IPS-18a (cell line): ENCODE data around the gene RHBDD1.

Experiments used
- H3K27ac ChIP-seq: one replicate; pipeline ENCODE4 v1.5.1; 2013; ENCODE audit warnings: low read length
- H3K27me3 ChIP-seq: one replicate; pipeline ENCODE4 v1.6.1; 2013; ENCODE audit warnings: mild to moderate bottlenecking, low read length; ENCODE audit not compliant: control insufficient read depth, insufficient read depth
- H3K36me3 ChIP-seq: one replicate; pipeline ENCODE4 v1.6.1; 2013; ENCODE audit warnings: low read depth, low read length; ENCODE audit not compliant: control insufficient read depth
- H3K4me1 ChIP-seq: one replicate; pipeline ENCODE4 v1.6.1; 2013; ENCODE audit warnings: low read depth, low read length; ENCODE audit not compliant: control insufficient read depth
- H3K4me3 ChIP-seq: one replicate; pipeline ENCODE4 v1.5.1; 2013; ENCODE audit warnings: low read length
- H3K9ac ChIP-seq: one replicate; pipeline ENCODE4 v1.6.1; 2013; ENCODE audit warnings: mild to moderate bottlenecking, low read length, moderate library complexity
- H3K9me3 ChIP-seq: one replicate; pipeline ENCODE4 v1.6.1; 2013; ENCODE audit warnings: low read depth, low read length; ENCODE audit not compliant: control insufficient read depth

The RHBDD1 gene

DNA sequence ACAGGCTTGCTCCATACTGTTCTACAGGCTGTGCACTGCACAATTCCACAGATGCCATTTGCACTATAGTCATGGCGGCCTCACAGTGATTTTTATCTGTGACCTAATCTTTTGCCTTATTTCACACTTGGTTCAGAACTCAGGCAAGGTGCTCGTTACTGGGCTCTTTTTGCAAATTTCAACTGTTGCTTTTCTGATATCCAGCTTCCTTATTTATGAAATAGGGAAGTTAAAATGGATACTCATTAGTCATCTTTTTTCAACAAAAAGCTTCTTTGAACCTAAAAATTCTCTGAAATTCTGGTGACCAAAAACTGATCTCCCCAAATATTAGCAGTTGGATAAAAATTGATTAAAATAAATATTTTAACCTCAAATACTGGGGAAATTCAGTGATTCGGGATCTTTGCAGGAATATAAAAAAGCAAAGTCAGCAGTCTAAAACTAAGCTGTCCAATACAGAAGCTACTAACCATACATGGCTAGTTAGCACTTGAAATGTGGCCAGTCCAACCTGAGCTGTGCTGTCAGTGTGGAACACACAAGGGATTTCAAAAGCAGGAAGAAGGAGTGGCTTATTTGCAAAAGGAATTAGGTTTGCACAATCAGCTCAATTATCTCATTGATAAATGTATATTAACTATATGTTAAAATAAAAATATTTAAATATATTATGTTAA, 193.7 kb downstream of the RHBDD1 start:
- Histone ChIP-seq H3K4me1 (no peaks in the 10 kb centered on the region), H3K27me3 (no peaks in the 10 kb centered on the region), H3K36me3 (no peaks in the 10 kb centered on the region), H3K9ac (no peak overlapping the region), H3K4me3 (no peak overlapping the region), H3K9me3 (no peaks in the 10 kb centered on the region), H3K27ac (no peak overlapping the region)

- Histone ChIP-seq H3K27ac (no peak overlapping the region), H3K4me1 (no peaks in the 10 kb centered on the region), H3K36me3 (no peaks in the 10 kb centered on the region), H3K9me3 (no peaks in the 10 kb centered on the region), H3K9ac (no peak overlapping the region), H3K4me3 (no peak overlapping the region), H3K27me3 (no peaks in the 10 kb centered on the region)
Observed at GRCh38 chr2:227030789-227031188, 194.9 kb downstream of the RHBDD1 start.

DNA sequence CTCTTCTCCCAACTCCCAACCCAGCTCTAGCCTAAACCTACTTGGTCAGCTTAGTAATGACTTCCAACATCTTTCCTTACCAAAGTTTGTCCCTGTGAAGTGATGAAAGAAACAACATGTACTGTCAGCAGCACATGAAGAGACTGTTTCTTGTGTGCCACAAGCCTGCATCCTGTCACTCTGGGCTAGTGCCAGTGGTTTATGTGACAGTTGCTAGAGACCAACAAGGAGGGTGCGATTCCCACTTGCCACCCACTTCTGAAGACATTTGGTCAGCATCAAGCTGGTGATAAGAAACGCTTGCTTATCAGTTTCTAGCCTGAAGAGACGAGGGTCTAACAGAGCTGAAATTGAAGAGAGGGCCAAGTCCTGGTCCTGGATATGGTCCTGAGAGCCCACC, 195.5 kb downstream of the RHBDD1 start:
- Histone ChIP-seq H3K4me1 (no peaks in the 10 kb centered on the region), H3K36me3 (no peaks in the 10 kb centered on the region), H3K9ac (no peak overlapping the region), H3K27me3 (no peaks in the 10 kb centered on the region), H3K4me3 (no peak overlapping the region), H3K9me3 (no peaks in the 10 kb centered on the region), H3K27ac (no peak overlapping the region)

GRCh38 chr2:227033471-227034148, 197.8 kb downstream of the RHBDD1 start:
- H3K27ac ChIP-seq, result no peak overlapping the region
- H3K9me3 ChIP-seq, result no peaks in the 10 kb centered on the region
- no peak overlapping the region for H3K4me3 ChIP-seq
- H3K4me1 ChIP-seq, result no peaks in the 10 kb centered on the region
- no peak overlapping the region for H3K9ac ChIP-seq
- no peaks in the 10 kb centered on the region for H3K27me3 ChIP-seq
- no peaks in the 10 kb centered on the region for H3K36me3 ChIP-seq

DNA sequence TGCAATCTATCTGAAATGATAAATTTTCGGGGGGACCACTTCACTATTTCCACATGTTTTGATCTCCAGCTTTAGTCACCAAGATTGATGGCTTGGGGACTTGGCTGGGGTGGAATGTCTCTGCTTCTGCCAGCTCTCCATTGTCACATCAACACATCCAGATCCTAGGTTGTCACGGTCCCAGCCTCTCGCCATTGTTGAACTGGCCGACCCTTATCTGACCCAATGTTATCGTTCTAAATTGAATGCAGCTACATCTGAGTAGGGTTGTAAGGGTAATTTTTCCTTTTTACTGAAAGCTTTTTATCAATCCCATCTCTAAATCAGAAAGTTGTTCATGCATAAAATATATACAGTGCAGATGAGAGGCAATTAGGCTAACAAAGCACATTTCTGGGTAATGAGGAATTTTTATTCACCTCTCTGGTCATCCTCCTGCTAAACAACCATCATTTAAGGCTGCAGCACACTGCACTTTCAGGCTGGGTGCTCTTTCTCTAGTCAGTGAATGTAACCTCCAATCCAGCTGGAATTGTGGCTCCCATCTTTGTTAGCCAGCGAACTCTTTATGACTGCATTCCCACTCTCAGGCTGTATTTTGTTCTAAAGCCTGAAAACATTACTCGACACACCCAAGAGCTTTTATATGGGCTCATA, 200.0 kb downstream of the RHBDD1 start:
- no peaks in the 10 kb centered on the region for H3K36me3 ChIP-seq
- no peaks in the 10 kb centered on the region for H3K4me1 ChIP-seq
- H3K9ac ChIP-seq, result no peak overlapping the region
- no peak overlapping the region for H3K4me3 ChIP-seq
- no peaks in the 10 kb centered on the region for H3K27me3 ChIP-seq
- H3K27ac ChIP-seq, result no peak overlapping the region
- no peaks in the 10 kb centered on the region for H3K9me3 ChIP-seq

DNA sequence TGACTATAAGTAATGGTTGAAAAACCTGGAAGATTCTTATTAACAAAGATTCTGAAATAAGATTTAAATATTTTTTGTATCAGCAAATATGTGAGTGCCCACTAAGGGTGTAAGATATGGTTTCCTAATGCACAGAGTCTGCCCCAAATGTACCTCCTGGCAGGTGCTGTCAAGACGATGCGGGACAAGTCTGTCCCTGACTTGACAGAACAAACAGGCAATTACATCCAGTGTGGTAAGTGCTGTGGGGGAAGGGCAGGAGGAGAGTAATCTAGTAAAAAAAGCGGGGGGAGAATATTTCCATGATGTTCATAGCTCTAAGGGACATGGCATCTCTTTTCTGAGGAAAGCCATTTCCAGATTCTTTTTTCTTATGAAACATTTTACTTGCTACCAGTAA, 200.7 kb downstream of the RHBDD1 start:
- no peak overlapping the region for H3K4me3 ChIP-seq
- H3K9me3 ChIP-seq, result no peaks in the 10 kb centered on the region
- no peaks in the 10 kb centered on the region for H3K36me3 ChIP-seq
- no peak overlapping the region for H3K9ac ChIP-seq
- H3K4me1 ChIP-seq, result no peaks in the 10 kb centered on the region
- no peaks in the 10 kb centered on the region for H3K27me3 ChIP-seq
- no peak overlapping the region for H3K27ac ChIP-seq

DNA sequence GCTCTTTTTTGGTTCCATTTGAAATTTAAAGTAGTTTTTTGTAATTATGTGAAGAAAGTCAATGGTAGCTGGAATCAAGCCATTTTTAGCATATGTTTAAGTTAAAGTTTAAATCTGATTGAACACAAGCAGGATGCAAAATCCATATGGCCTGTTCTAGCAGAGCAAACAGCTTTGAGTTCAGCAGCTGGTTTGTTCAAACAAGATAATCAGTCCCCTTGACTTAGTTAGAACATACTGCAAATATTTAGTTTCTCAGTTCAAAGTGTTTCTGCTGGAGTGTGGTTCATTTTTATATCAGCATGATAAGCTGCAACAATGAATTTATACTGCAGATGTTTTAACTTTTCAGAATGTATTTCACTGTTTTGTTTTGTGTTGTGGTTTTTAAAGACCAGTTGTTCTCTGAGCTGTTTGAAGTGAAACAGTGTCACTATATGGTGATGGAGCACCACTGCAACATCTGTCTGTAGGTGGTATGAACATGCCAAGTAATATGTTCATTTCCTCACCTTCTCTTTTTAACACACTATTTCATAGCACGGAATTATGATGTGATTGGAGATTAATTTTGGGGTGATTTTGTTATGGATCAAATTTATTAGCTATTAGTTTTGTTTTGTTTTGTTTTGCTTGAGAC, 202.8 kb downstream of the RHBDD1 start:
- Histone ChIP-seq H3K9me3 (no peaks in the 10 kb centered on the region), H3K4me1 (no peaks in the 10 kb centered on the region), H3K27me3 (no peaks in the 10 kb centered on the region), H3K9ac (no peak overlapping the region), H3K27ac (no peak overlapping the region), H3K4me3 (no peak overlapping the region), H3K36me3 (no peaks in the 10 kb centered on the region)

DNA sequence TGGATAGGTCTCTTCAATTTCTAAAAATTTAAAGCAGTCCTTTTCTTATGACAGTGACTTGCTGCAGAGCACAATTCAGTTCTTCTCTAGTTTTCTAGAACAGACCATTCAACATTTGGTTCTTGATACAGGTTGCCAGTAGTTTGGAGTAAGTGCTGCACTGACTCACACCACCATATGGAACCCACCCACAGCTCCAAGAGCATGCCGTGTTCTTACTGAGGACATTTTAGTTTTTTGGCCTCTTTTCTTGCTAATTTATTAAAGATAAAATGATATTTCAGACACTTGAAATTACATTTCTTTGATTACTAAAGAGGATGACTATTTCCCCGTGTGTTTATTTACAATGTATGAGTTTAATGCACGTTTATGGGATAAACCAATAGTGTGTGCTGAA, 208.1 kb downstream of the RHBDD1 start:
- no peaks in the 10 kb centered on the region for H3K27me3 ChIP-seq
- no peak overlapping the region for H3K27ac ChIP-seq
- no peaks in the 10 kb centered on the region for H3K9me3 ChIP-seq
- no peak overlapping the region for H3K9ac ChIP-seq
- no peaks in the 10 kb centered on the region for H3K36me3 ChIP-seq
- no peaks in the 10 kb centered on the region for H3K4me1 ChIP-seq
- no peak overlapping the region for H3K4me3 ChIP-seq
